GM12875 (cell line): ENCODE results near the gene ZNF726.
"Not testable (repeated sequence)": the region's sequence is repeated elsewhere in the genome, so short reads cannot be mapped to it uniquely, and the experiment has no call there.

ENCODE experiments used
- H3K4me3 ChIP-seq: one replicate; pipeline ENCODE4 v1.5.1; 2011; ENCODE audit warnings: low read depth, low read length, control low read depth
- TF ChIP-seq, protein P1 (sequence below): IDR thresholded peaks from 2 replicates; pipeline ENCODE4 v1.5.1; 2011; ENCODE audit warnings: low read depth, mild to moderate bottlenecking, control low read depth, inconsistent platforms, low read length, moderate library complexity, borderline replicate concordance; ENCODE audit not compliant: insufficient read depth

ZNF726 gene

DNA sequence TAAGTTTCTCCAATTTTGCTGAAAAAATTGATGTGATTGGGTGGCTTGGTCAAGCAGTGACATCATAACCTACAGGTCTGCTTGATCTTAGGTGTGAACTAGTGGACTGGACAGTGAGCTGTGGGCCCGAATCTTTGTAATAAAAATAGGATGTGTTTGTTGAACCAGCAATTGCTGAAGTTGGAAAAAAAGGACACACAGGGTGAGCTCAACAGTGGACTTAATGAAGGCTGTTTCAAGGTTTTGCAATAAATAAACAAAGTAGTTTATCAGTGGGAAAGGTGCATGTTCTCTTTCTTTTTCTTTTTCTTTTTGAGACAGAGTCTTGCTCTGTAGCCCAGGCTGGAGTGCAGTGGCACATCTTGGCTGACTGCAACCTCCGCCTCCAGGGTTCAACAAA, 30.3 kb upstream of the ZNF726 start:
- H3K4me3 ChIP-seq, result no peak overlapping the region

DNA sequence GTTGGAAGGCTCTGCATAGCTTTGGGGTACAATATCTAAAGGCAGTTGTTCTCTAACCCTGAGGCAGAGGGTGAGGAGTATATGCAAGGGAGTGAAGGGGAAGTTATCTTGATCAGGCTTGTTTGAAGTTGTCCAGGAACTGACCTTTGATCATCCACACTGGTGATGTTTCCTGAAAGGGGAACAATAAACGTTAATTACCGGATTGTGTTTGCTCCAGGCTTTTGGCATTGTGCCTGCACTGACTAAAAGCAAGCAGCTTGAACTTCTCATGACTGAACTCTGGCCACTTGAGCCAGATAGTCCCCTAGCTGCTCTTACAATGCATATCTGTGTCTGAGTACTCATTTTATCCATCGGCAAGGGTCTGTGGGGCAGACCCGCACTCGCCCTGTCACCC, 27.0 kb upstream of the ZNF726 start:
- no peak overlapping the region for H3K4me3 ChIP-seq
- TF ChIP-seq, protein P1, sequence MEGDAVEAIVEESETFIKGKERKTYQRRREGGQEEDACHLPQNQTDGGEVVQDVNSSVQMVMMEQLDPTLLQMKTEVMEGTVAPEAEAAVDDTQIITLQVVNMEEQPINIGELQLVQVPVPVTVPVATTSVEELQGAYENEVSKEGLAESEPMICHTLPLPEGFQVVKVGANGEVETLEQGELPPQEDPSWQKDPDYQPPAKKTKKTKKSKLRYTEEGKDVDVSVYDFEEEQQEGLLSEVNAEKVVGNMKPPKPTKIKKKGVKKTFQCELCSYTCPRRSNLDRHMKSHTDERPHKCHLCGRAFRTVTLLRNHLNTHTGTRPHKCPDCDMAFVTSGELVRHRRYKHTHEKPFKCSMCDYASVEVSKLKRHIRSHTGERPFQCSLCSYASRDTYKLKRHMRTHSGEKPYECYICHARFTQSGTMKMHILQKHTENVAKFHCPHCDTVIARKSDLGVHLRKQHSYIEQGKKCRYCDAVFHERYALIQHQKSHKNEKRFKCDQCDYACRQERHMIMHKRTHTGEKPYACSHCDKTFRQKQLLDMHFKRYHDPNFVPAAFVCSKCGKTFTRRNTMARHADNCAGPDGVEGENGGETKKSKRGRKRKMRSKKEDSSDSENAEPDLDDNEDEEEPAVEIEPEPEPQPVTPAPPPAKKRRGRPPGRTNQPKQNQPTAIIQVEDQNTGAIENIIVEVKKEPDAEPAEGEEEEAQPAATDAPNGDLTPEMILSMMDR, result no peak

More for the DNA sequence above, 30.3 kb upstream of the ZNF726 start:
- TF ChIP-seq, protein P1, result no peak

DNA sequence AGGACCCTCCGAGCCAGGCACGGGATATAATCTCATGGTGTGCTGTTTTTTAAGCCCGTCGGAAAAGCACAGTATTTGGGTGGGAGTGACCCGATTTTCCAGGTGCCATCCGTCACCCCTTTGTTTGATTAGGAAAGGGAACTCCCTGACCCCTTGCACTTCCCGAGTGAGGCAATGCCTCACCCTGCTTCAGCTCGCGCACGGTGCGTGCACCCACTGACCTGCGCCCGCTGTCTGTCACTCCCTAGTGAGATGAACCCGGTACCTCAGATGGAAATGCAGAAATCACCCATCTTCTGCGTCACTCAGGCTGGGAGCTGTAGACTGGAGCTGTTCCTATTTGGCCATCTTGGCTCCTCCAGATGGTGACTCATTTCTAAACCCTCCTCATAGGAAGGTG, 18.6 kb upstream of the ZNF726 start:
- H3K4me3 ChIP-seq, result not testable (repeated sequence)

DNA sequence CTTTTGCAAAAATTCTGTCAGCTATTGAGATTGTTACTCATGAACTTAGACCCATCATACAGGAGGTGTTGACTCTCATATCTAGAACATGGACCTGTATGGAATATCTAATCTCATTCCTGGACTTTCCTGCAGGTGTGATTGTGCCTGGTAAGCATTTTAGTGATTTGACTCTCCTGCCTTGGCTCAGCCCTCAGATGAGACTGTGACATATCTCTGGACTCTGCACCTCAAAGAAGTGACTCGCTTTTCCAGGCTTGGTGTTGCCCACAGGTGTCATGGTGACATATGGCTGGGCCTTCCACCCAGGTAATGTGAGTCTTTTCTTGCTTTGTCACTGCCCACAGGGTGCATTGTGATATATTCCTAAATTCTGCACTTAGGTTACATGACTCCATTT, 17.8 kb upstream of the ZNF726 start:
- no peak overlapping the region for H3K4me3 ChIP-seq
- TF ChIP-seq, protein P1, result no peak

DNA sequence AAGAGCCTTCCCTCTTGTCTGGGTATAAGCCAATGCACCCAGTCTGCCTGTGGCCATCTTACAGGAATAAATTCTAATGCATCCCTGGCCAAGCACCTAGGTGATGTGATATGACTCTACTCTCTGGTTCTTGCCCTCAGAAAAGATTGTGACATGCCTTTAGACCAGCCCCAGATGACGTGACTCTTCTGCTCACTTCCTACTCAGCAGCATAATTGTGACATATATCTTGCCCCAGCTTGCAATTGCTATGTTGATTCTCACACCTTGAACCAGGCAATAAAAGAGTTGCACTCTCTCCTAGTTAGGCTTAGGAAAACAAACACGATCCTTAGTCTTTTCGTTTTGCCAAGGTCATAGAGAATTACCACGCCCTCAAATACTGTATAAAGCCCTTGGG, 13.3 kb upstream of the ZNF726 start:
- H3K4me3 ChIP-seq, result no peak overlapping the region
- TF ChIP-seq, protein P1, result no peak

DNA sequence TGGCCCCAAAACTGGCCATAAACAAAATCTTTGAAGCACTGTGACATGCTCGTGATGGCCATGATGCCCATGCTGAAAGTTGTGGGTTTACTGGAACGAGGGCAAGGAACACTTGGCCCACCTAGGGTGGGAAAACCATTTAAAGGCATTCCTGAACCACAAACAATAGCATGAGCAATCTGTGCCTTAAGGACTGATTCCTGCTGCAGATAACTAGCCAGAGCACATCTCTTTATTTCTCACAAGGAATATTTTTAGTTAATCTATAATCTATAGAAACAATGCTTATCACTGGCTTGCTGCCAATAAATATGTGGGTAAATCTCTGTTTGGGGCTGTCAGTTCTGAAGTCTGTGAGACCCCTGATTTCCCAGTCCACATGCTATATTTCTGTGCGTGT, 10.3 kb upstream of the ZNF726 start:
- no peak overlapping the region for H3K4me3 ChIP-seq
- TF ChIP-seq, protein P1, result no peak

DNA sequence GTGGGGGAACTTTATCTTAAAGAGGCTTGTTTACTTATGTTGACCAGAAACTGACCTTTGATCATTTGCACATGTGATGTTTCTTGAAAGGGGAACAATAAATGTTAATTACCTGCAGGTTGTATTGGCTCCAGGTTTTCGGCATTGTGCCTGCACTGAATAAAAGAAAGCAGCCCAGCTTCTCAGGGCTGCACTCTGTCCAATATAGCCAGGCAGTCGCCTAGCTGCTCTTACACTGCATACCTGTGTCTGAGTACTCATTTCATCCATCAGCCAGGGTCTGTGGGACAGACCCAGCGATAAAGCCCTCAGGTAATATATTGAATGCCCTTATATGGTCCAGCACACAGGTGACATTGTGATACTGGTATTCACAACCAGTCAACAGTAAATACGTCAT, 8.9 kb upstream of the ZNF726 start:
- H3K4me3 ChIP-seq, result no peak overlapping the region
- TF ChIP-seq, protein P1, result no peak

DNA sequence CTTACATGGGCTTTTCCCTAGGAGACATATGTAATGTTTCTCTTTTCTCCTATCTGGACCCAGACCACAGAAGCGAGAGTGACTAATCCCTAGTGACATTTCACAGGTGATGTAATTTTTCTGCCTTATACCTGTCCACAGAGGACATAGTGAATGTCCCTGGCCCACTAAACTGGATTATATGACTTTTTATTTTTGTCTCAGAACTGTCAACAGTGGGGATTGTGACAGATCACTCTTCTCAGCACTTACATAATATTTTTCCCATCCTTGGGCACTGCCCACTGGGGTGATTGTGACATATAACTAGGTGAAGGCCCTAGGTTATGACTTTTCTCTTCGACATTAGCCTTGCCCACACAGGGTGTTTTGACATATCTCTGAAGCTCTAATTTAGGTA, 7.9 kb upstream of the ZNF726 start:
- TF ChIP-seq, protein P1, result no peak
- H3K4me3 ChIP-seq, result no peak overlapping the region
